CD14-positive monocyte (primary cell): Measurements from ENCODE around the gene GYG1. TPM values are rescaled to one million over a fixed set of nuclear protein-coding genes. Genes with fewer than 3 reads are reported as not detected.

Experiments
- DNase-seq, 3 donors: peaks; one replicate each; pipeline ENCODE4 v3.0.0-alpha.2; 2011 to 2022
- H2AFZ ChIP-seq: 2 replicates; pipeline ENCODE4 v1.6.0; 2012; ENCODE audit warnings: mild to moderate bottlenecking, low read depth, low read length, inconsistent platforms; ENCODE audit not compliant: insufficient read depth, poor library complexity, severe bottlenecking
- H3K27ac ChIP-seq, 2 donors: 1 replicate in 1 of 2; 2 replicates in 1 of 2; pipeline ENCODE4 v1.5.1; 2012 to 2013; ENCODE audit warnings: low read length in 2 of 2, control low read depth in 1 of 2, inconsistent platforms in 1 of 2, low read depth in 1 of 2, mild to moderate bottlenecking in 1 of 2
- H3K27me3 ChIP-seq, 2 donors: one replicate each; pipeline versions ENCODE4 v1.6.0 to v1.6.1; 2011 to 2013; ENCODE audit warnings: low read length in 2 of 2; ENCODE audit not compliant: control insufficient read depth in 2 of 2, insufficient read depth in 2 of 2
- H3K36me3 ChIP-seq, 2 donors: replicated peaks in 1 of 2; 1 replicate in 1 of 2; 2 replicates in 1 of 2; pipeline versions ENCODE4 v1.5.1 to v1.6.1; 2012 to 2013; ENCODE audit warnings: low read length in 2 of 2, control low read depth in 1 of 2, inconsistent platforms in 1 of 2, mild to moderate bottlenecking in 1 of 2; ENCODE audit not compliant: insufficient read depth in 2 of 2, control insufficient read depth in 1 of 2
- H3K4me1 ChIP-seq, 2 donors: 1 replicate in 1 of 2; 2 replicates in 1 of 2; pipeline versions ENCODE4 v1.5.1 to v1.6.1; 2012 to 2013; ENCODE audit warnings: low read length in 2 of 2, control low read depth in 1 of 2, inconsistent platforms in 1 of 2, mild to moderate bottlenecking in 1 of 2, moderate library complexity in 1 of 2; ENCODE audit not compliant: insufficient read depth in 2 of 2, control insufficient read depth in 1 of 2
- H3K4me2 ChIP-seq: replicated peaks from 2 replicates; pipeline ENCODE3; 2012; ENCODE audit warnings: low read length, moderate library complexity, mild to moderate bottlenecking; ENCODE audit not compliant: poor library complexity, severe bottlenecking; ENCODE audit errors: extremely low read depth
- H3K4me3 ChIP-seq, 3 experiments: fragments of 200-600 bp in 1 of 3; sonication (generic) in 1 of 3; replicated peaks in 1 of 3; 1 replicate in 2 of 3; 2 replicates in 1 of 3; pipeline ENCODE4 v1.5.1; 2011 to 2013; ENCODE audit warnings: low read length in 3 of 3, mild to moderate bottlenecking in 3 of 3, control low read depth in 2 of 3, low read depth in 2 of 3, inconsistent platforms in 1 of 3, moderate library complexity in 1 of 3
- H3K79me2 ChIP-seq: 2 replicates; pipeline ENCODE4 v1.6.0; 2012; ENCODE audit warnings: mild to moderate bottlenecking, control low read depth, inconsistent platforms, low read length, moderate library complexity; ENCODE audit not compliant: insufficient read depth
- H3K9ac ChIP-seq: 2 replicates; pipeline ENCODE4 v1.6.0; 2017; ENCODE audit warnings: low read length, mild to moderate bottlenecking; ENCODE audit not compliant: insufficient read depth, poor library complexity, severe bottlenecking
- H3K9me3 ChIP-seq, 2 donors: replicated peaks in 1 of 2; 1 replicate in 1 of 2; 2 replicates in 1 of 2; pipeline versions ENCODE4 v1.5.1 to v1.6.1; 2012 to 2013; ENCODE audit warnings: low read length in 2 of 2, control low read depth in 1 of 2; ENCODE audit not compliant: control insufficient read depth in 1 of 2, insufficient read depth in 1 of 2
- H4K20me1 ChIP-seq: 2 replicates; pipeline ENCODE4 v1.6.0; 2012; ENCODE audit warnings: mild to moderate bottlenecking, low read length, control low read depth, moderate library complexity; ENCODE audit not compliant: insufficient read depth
- H3K27ac Mint-ChIP-seq, 7 donors: one replicate each; pipeline ENCODE4 v1.8.0; 2020; ENCODE audit warnings: mild to moderate bottlenecking in 7 of 7, mixed read lengths in 7 of 7, moderate library complexity in 6 of 7, inconsistent platforms in 2 of 7
- H3K27me3 Mint-ChIP-seq, 3 donors: one replicate each; pipeline ENCODE4 v1.8.0; 2021 to 2022; ENCODE audit warnings: low read depth in 3 of 3, mild to moderate bottlenecking in 3 of 3, mixed read lengths in 3 of 3, moderate library complexity in 3 of 3, inconsistent platforms in 1 of 3
- H3K36me3 Mint-ChIP-seq, 2 donors: one replicate each; pipeline ENCODE4 v1.8.0; 2020; ENCODE audit warnings: mixed read lengths in 2 of 2, inconsistent platforms in 1 of 2, mild to moderate bottlenecking in 1 of 2
- H3K4me1 Mint-ChIP-seq: one replicate; pipeline ENCODE4 v1.8.0; 2020; ENCODE audit warnings: mild to moderate bottlenecking, mixed read lengths
- H3K4me3 Mint-ChIP-seq, 2 donors: one replicate each; pipeline ENCODE4 v1.8.0; 2020; ENCODE audit warnings: mild to moderate bottlenecking in 2 of 2, mixed read lengths in 2 of 2, moderate library complexity in 1 of 2
- H3K9me3 Mint-ChIP-seq, 7 donors: one replicate each; pipeline ENCODE4 v1.8.0; 2020 to 2022; ENCODE audit warnings: mixed read lengths in 7 of 7, mild to moderate bottlenecking in 6 of 7, moderate library complexity in 6 of 7, inconsistent platforms in 2 of 7
- WGBS: methylation state at CpG from one replicate; pipeline ENCODE4 v1.1.5; 2013; ENCODE audit warnings: missing lambda C conversion rate; ENCODE audit not compliant: insufficient coverage; 5-methylcytosine and 5-hydroxymethylcytosine counted together
- intact Hi-C, 2 donors: fragments of 100-400 bp; cut with micrococcal nuclease; formaldehyde crosslinking; loops; one replicate each; pipeline versions ENCODE4 v1.15.0 to v1.15.1; 2023
- polyA plus RNA-seq, 3 donors: library from polyadenylated mRNA; depleted of rRNA in 1 of 3; unstranded in 2 of 3; stranded (reverse) in 1 of 3; fragments of 300-500 nt in 2 of 3; fragments of >200 nt in 1 of 3; fragmentation: Illumina TruSeq in 2 of 3; gene quantifications; 1 replicate in 2 of 3; 2 replicates in 1 of 3; pipeline ENCODE4 v1.2.3, GENCODE V29; 2012 to 2021
- TF ChIP-seq, protein P1 (sequence below): fragments of 200-600 bp; IDR thresholded peaks from one replicate; pipeline ENCODE4 v1.8.0; 2022; ENCODE audit warnings: antibody characterized with exemption, mild to moderate bottlenecking

The GYG1 gene
- polyA plus RNA-seq, 3 donors: 50.6 to 122 (median 121) TPM

DNA sequence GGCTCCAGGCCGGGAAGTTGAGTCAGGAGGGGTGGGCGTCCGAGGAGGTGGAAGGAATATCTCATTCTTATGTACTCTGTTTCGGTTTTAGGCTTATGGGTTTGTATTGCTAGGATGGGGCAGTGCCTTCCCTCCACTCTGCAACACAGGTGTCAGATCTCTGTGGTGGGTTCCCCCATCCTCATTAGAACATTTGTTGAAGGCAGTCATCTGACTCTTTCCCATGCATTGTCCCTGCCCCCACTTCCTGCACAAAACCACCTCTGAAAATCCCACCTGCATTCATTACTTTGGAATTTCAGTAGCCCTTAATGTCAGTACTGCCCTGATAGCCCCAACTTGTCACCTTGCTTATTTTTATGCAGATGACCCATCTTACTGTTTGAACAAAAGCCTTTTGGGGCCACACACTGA is 29.5 kb downstream of the GYG1 start:
- H3K9me3 ChIP-seq: no peaks in the 10 kb centered on the region
- no peaks in the 10 kb centered on the region for H3K4me1 Mint-ChIP-seq
- H3K27ac ChIP-seq: no peak overlapping the region
- peaks cover 83 to 97% of the 10 kb centered on the region in 2 donors for H3K36me3 ChIP-seq
- H3K79me2 ChIP-seq: no peaks in the 10 kb centered on the region
- no peak overlapping the region for H3K4me3 ChIP-seq
- peak overlapping the region in 1 of 7 donors; percentile 6 for H3K27ac Mint-ChIP-seq
- no peak overlapping the region for H2AFZ ChIP-seq
- H3K27me3 Mint-ChIP-seq: peaks cover 0 to under 1% (median 0%) of the 10 kb centered on the region in 3 donors
- no peak overlapping the region for H3K4me3 Mint-ChIP-seq
- peaks cover 36% of the 10 kb centered on the region for H4K20me1 ChIP-seq
- no peak for DNase-seq
- H3K36me3 Mint-ChIP-seq: peaks cover 74 to 89% of the 10 kb centered on the region in 2 donors
- intact Hi-C loops: no loop called here
- WGBS: 100% methylated on average over 2 of the region's 4 CpGs
- TF ChIP-seq, protein P1, sequence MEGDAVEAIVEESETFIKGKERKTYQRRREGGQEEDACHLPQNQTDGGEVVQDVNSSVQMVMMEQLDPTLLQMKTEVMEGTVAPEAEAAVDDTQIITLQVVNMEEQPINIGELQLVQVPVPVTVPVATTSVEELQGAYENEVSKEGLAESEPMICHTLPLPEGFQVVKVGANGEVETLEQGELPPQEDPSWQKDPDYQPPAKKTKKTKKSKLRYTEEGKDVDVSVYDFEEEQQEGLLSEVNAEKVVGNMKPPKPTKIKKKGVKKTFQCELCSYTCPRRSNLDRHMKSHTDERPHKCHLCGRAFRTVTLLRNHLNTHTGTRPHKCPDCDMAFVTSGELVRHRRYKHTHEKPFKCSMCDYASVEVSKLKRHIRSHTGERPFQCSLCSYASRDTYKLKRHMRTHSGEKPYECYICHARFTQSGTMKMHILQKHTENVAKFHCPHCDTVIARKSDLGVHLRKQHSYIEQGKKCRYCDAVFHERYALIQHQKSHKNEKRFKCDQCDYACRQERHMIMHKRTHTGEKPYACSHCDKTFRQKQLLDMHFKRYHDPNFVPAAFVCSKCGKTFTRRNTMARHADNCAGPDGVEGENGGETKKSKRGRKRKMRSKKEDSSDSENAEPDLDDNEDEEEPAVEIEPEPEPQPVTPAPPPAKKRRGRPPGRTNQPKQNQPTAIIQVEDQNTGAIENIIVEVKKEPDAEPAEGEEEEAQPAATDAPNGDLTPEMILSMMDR: no peak
- peaks cover 0 to 4% (median 0%) of the 10 kb centered on the region in 7 donors for H3K9me3 Mint-ChIP-seq
- H3K4me2 ChIP-seq: no peak overlapping the region
- no peaks in the 10 kb centered on the region for H3K27me3 ChIP-seq
- H3K9ac ChIP-seq: no peak overlapping the region
- H3K4me1 ChIP-seq: no peaks in the 10 kb centered on the region

DNA sequence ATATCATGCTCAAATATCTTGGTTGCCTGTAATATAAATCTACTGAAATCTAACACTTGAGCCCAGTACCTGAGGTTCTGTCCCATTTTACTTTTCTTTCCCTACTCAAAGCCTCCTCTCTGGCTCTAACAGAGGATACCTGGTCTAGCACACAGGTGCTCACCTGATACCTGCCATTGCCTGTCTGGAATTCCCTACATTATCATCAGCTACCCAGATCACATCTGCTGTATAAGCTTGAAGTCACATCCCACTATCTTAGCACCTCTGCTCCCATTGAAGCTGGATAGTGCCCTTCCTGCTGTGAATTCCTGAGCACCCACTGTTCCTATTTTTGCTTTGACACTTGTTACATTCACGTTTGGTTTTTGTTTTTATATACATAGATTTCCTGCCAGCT is 30.5 kb downstream of the GYG1 start:
- no peaks in the 10 kb centered on the region for H3K4me1 ChIP-seq
- no peak overlapping the region for H2AFZ ChIP-seq
- no peak overlapping the region for H3K4me3 ChIP-seq
- H3K9me3 ChIP-seq: no peaks in the 10 kb centered on the region
- H3K9me3 Mint-ChIP-seq: peaks cover 0 to 4% (median 0%) of the 10 kb centered on the region in 7 donors
- H3K9ac ChIP-seq: no peak overlapping the region
- H3K4me1 Mint-ChIP-seq: no peaks in the 10 kb centered on the region
- H3K36me3 Mint-ChIP-seq: peaks cover 75 to 89% of the 10 kb centered on the region in 2 donors
- H3K36me3 ChIP-seq: peaks cover 88 to 98% of the 10 kb centered on the region in 2 donors
- H4K20me1 ChIP-seq: peaks cover 27% of the 10 kb centered on the region
- DNase-seq: no peak
- no CpG with 5 or more reads among the region's 1 CpG for WGBS
- H3K4me3 Mint-ChIP-seq: no peak overlapping the region
- no peaks in the 10 kb centered on the region for H3K27me3 Mint-ChIP-seq
- H3K4me2 ChIP-seq: no peak overlapping the region
- peak overlapping the region in 1 of 7 donors; percentile 17 for H3K27ac Mint-ChIP-seq
- no peak overlapping the region for H3K27ac ChIP-seq
- TF ChIP-seq, protein P1: no peak
- no peaks in the 10 kb centered on the region for H3K27me3 ChIP-seq
- H3K79me2 ChIP-seq: no peaks in the 10 kb centered on the region
- intact Hi-C loops: no loop called here
